Measurements from ENCODE around the gene MYCL.

DNA sequence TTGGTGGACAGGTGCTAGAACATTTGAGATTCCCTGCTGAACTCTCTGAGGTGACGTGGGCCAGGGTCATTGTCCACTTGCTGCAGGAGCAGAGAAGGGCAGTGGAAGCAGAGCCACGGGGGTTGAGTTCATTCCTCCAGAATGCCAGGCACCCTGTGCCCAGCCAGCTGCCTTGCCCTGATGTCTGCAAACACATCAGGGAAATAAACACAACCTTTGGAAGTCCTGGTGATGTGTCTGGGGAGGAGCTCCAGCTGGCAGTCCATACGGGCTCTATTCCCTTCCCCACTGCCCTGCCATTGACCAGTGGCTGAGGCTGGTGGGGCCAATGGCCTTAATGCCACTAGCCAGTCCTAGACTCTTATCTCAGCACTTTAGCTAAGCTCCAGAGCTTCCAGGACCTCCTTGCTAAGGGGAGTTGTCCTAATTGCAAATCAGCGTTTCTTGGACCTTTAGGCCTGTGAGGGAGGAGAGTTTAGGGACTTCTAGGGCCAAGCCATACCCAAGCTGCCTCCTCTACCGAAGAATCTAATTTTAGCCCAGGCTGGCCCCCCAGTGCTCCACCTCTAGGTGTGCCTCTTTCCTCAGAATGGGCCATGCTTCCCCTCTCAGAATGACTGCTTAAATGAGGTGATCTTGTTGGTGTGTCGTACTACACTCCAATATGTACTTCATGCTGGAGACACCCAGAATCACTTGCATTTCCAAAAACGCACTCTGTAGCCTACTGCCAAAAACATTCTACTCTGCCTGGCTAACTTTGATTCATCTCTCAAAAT is 27.3 kb upstream of the MYCL start:
- TF ChIP-seq, protein P1, sequence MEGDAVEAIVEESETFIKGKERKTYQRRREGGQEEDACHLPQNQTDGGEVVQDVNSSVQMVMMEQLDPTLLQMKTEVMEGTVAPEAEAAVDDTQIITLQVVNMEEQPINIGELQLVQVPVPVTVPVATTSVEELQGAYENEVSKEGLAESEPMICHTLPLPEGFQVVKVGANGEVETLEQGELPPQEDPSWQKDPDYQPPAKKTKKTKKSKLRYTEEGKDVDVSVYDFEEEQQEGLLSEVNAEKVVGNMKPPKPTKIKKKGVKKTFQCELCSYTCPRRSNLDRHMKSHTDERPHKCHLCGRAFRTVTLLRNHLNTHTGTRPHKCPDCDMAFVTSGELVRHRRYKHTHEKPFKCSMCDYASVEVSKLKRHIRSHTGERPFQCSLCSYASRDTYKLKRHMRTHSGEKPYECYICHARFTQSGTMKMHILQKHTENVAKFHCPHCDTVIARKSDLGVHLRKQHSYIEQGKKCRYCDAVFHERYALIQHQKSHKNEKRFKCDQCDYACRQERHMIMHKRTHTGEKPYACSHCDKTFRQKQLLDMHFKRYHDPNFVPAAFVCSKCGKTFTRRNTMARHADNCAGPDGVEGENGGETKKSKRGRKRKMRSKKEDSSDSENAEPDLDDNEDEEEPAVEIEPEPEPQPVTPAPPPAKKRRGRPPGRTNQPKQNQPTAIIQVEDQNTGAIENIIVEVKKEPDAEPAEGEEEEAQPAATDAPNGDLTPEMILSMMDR (IDR thresholded peaks at IDR 0.05; ENCODE audit: insufficient read depth, low read length, poor library complexity, severe bottlenecking) = no peak
- no peak for TF ChIP-seq EZH2phosphoT487 (conservative IDR thresholded peaks at IDR 0.05; ENCODE audit: low read length)

All from SU-DHL-6 (cell line).